ENCODE measurements around the gene SPEF1. TPM values are rescaled to one million over a fixed set of nuclear protein-coding genes. Genes with fewer than 3 reads are reported as not detected.

The SPEF1 gene
- total and polyA plus RNA-seq, 2 of the 4 experiments (the other 2 are of a cell fraction), result 0.15 TPM; not detected in 1

DNA sequence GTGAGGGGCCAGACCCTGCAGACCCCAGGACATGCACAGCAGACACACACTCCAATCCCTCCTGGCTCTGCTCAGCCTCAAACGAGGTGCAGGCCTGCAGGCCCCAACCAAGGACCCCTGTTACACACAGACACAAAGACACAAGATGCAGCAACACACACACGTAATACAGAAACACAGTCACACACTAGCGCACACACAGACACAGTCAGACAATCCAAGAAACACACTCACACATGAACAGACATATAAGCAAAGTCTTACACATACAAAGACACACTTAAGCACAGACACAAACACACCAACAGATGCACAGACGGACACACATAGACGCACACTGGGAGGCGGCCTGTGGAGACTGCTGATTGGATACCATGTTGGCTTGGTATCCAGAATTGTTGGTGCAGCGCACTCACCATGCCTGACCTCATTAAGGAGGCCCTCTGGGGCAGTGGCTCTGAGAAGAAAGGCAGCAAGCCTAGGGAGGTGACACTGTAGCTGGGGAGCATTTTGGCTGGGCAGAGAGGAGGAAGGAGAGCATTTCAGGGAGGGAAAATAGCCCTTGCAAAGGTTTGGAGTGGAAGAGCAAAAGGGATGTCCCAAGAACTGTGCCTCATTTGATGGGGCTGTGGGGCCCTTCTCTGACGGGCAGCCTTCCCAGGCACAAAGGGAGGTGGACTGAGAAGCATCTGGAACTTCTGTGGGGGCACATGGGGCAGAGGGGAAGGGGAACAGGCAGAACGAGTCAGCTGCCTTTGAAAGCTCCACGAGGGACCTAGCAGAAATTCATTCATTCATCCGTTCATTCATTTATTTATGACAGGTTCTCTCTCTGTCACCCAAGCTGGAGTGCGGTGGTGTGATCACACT is 50.2 kb downstream of the SPEF1 start:
- H2AK5ac ChIP-seq (ENCODE audit: low read depth, low read length), result no peak overlapping the region
- in situ Hi-C loops (cut with MboI; ENCODE audit: low sequenced_read_pairs), result no loop called here
- no peak overlapping the region for H2AK9ac ChIP-seq (replicated peaks; ENCODE audit: low read depth, low read length, poor library complexity)
- no peak overlapping the region for H3K4ac ChIP-seq (ENCODE audit: low read depth, low read length)
- H3K18ac ChIP-seq (ENCODE audit: low read depth, low read length), result no peak overlapping the region
- no peak overlapping the region for H3K14ac ChIP-seq (replicated peaks; ENCODE audit: low read depth, low read length)
- no peak overlapping the region for H2AFZ ChIP-seq (replicated peaks; ENCODE audit: low read length, poor library complexity)
- peaks cover 2% of the 10 kb centered on the region; the same call in 1 of the 2 replicates for H3K9me1 ChIP-seq (ENCODE audit: insufficient read depth, low read length)
- H3K9ac ChIP-seq (ENCODE audit: low read depth, low read length), result no peak overlapping the region
- no peak overlapping the region for H3K4me3 ChIP-seq (ENCODE audit: insufficient read depth, low read depth, low read length)
- H2BK20ac ChIP-seq (ENCODE audit: low read depth, low read length), result no peak overlapping the region
- POLR2A ChIA-PET (ENCODE audit: unreplicated experiment), result no interaction called here
- intact Hi-C loops (cut with micrococcal nuclease), result no loop called here
- no peaks in the 10 kb centered on the region for H3K36me3 ChIP-seq (ENCODE audit: control insufficient read depth, insufficient read depth, low read length)
- ATAC-seq (ENCODE audit: low read depth) (no peak), DNase-seq (no peak)
- H3K27ac ChIP-seq (ENCODE audit: insufficient read depth, low read length), result no peak overlapping the region
- no peak overlapping the region for H2BK15ac ChIP-seq (ENCODE audit: low read depth, low read length)
- no peak overlapping the region for H4K91ac ChIP-seq (ENCODE audit: insufficient read depth, low read depth, low read length)
- H3K23ac ChIP-seq (ENCODE audit: low read depth, low read length), result no peak overlapping the region
- H4K5ac ChIP-seq (ENCODE audit: low read depth, low read length), result no peak overlapping the region
- CTCF ChIA-PET, result no interaction called here
- H3K56ac ChIP-seq (ENCODE audit: extremely low read depth, insufficient read depth, low read length), result no peak overlapping the region
- no peak overlapping the region for H3K4me2 ChIP-seq (ENCODE audit: low read depth, low read length)
- TF ChIP-seq FOS (IDR thresholded peaks at IDR 0.05; ENCODE audit: low read depth, low read length) (no peak), MXI1 (IDR thresholded peaks at IDR 0.05; ENCODE audit: borderline replicate concordance, low read depth, low read length) (no peak), RFX5 (IDR thresholded peaks at IDR 0.05; ENCODE audit: low read depth, low read length) (no peak), BHLHE40 (IDR thresholded peaks at IDR 0.05; ENCODE audit: low read depth, low read length) (no peak), RCOR1 (IDR thresholded peaks at IDR 0.05; ENCODE audit: insufficient replicate concordance, low read length) (no peak), NFE2L2 (IDR thresholded peaks at IDR 0.05; ENCODE audit: low read depth, low read length) (no peak), POLR2A (IDR thresholded peaks at IDR 0.05; ENCODE audit: low read depth, low read length) (no peak), MAFK (IDR thresholded peaks at IDR 0.05; ENCODE audit: low read depth, low read length) (no peak), SMC3 (IDR thresholded peaks at IDR 0.05; ENCODE audit: low read depth, low read length) (no peak), CEBPB (IDR thresholded peaks at IDR 0.05; ENCODE audit: low read depth, low read length) (no peak), CHD1 (IDR thresholded peaks at IDR 0.05; ENCODE audit: low read depth, low read length) (no peak), MAZ (IDR thresholded peaks at IDR 0.05; ENCODE audit: borderline replicate concordance, low read depth, low read length) (no peak)
- TF ChIP-seq, protein P1, sequence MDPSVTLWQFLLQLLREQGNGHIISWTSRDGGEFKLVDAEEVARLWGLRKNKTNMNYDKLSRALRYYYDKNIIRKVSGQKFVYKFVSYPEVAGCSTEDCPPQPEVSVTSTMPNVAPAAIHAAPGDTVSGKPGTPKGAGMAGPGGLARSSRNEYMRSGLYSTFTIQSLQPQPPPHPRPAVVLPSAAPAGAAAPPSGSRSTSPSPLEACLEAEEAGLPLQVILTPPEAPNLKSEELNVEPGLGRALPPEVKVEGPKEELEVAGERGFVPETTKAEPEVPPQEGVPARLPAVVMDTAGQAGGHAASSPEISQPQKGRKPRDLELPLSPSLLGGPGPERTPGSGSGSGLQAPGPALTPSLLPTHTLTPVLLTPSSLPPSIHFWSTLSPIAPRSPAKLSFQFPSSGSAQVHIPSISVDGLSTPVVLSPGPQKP (IDR thresholded peaks at IDR 0.05; ENCODE audit: borderline replicate concordance, low read depth, low read length), result no peak
- TF ChIP-seq, protein P2, sequence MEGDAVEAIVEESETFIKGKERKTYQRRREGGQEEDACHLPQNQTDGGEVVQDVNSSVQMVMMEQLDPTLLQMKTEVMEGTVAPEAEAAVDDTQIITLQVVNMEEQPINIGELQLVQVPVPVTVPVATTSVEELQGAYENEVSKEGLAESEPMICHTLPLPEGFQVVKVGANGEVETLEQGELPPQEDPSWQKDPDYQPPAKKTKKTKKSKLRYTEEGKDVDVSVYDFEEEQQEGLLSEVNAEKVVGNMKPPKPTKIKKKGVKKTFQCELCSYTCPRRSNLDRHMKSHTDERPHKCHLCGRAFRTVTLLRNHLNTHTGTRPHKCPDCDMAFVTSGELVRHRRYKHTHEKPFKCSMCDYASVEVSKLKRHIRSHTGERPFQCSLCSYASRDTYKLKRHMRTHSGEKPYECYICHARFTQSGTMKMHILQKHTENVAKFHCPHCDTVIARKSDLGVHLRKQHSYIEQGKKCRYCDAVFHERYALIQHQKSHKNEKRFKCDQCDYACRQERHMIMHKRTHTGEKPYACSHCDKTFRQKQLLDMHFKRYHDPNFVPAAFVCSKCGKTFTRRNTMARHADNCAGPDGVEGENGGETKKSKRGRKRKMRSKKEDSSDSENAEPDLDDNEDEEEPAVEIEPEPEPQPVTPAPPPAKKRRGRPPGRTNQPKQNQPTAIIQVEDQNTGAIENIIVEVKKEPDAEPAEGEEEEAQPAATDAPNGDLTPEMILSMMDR (conservative IDR thresholded peaks at IDR 0.05; ENCODE audit: low read depth, low read length), result no peak
- TF ChIP-seq, protein P3, sequence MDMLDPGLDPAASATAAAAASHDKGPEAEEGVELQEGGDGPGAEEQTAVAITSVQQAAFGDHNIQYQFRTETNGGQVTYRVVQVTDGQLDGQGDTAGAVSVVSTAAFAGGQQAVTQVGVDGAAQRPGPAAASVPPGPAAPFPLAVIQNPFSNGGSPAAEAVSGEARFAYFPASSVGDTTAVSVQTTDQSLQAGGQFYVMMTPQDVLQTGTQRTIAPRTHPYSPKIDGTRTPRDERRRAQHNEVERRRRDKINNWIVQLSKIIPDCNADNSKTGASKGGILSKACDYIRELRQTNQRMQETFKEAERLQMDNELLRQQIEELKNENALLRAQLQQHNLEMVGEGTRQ (IDR thresholded peaks at IDR 0.05; ENCODE audit: low read depth, low read length), result no peak
- no peak overlapping the region for H2BK5ac ChIP-seq (ENCODE audit: low read depth, low read length, poor library complexity, severe bottlenecking)
- dilution Hi-C loops (cut with HindIII; ENCODE audit: low sequenced_read_pairs, unreplicated experiment), result no loop called here
- no peaks in the 10 kb centered on the region for H3K9me3 ChIP-seq (ENCODE audit: control insufficient read depth, insufficient read depth, low read length)
- H4K8ac ChIP-seq (ENCODE audit: low read depth in 2 of 2, low read length in 2 of 2), result no peak overlapping the region
- no peak overlapping the region for H2BK120ac ChIP-seq (ENCODE audit: low read depth, low read length)
- BruUV-seq (replicated peaks), result no TSS peak
- H3K27me3 ChIP-seq (ENCODE audit: control insufficient read depth, insufficient read depth, low read length), result peaks cover 73% of the 10 kb centered on the region
- H3K79me1 ChIP-seq (ENCODE audit: low read depth in 1 of 2, low read length in 2 of 2), result no peaks in the 10 kb centered on the region
- H4K20me1 ChIP-seq (ENCODE audit: insufficient read depth, low read length), result no peaks in the 10 kb centered on the region
- WGBS, 2 experiments (ENCODE audit: extremely low coverage in 2 of 2, insufficient read length in 1 of 2), result 87% methylated on average over 4 of the region's 12 CpGs; no CpG with 5 or more reads in 1 of the 2 experiments
- no peaks in the 10 kb centered on the region for H3K4me1 ChIP-seq (ENCODE audit: control insufficient read depth, insufficient read depth, low read length)

All from IMR-90 (cell line).